Lower leg skin (tissue), 3 donors: ENCODE results near the gene EP400.

Source experiments
- CTCF ChIP-seq, 3 donors: fragments of 450-650 bp; IDR thresholded peaks; one replicate each; pipeline ENCODE4 v1.5.1; 2016; ENCODE audit warnings: antibody characterized with exemption in 3 of 3, mild to moderate bottlenecking in 3 of 3, moderate library complexity in 2 of 3
- POLR2A ChIP-seq, 2 donors: fragments of 450-650 bp; IDR thresholded peaks; one replicate each; pipeline ENCODE4 v1.6.1; 2016 to 2017; ENCODE audit warnings: antibody characterized with exemption in 2 of 2, mild to moderate bottlenecking in 1 of 2, moderate library complexity in 1 of 2

- TF ChIP-seq CTCF (IDR thresholded peaks at IDR 0.05) (no peak), POLR2A (IDR thresholded peaks at IDR 0.05) (no peak)
These were observed 66.1 kb downstream of the EP400 start for GRCh38 chr12:132015686-132016430.
